Tibial nerve (tissue), 3 donors: ENCODE data around the gene SHISA4.
"Not testable (repeated sequence)": the region's sequence is repeated elsewhere in the genome, so short reads cannot be mapped to it uniquely, and the experiment has no call there.

Source experiments
- CTCF ChIP-seq, 5 experiments: fragments of 200-600 bp in 3 of 5; fragments of 450-650 bp in 2 of 5; sonication (generic) in 3 of 5; IDR thresholded peaks; one replicate each; pipeline ENCODE4 v1.5.1; 2016 to 2019; ENCODE audit warnings: antibody characterized with exemption in 5 of 5, mild to moderate bottlenecking in 3 of 5, moderate library complexity in 2 of 5
- POLR2A ChIP-seq, 2 donors: fragments of 450-650 bp; IDR thresholded peaks; one replicate each; pipeline ENCODE4 v1.6.1; 2017; ENCODE audit warnings: antibody characterized with exemption in 2 of 2, mild to moderate bottlenecking in 2 of 2, moderate library complexity in 2 of 2

GRCh38 chr1:201856722-201857121 lies 32.0 kb upstream of the SHISA4 start:
- TF ChIP-seq CTCF, POLR2A (IDR thresholded peaks at IDR 0.05): not testable (repeated sequence)
